HG02798 (cell line): Measurements from ENCODE around the gene MMS22L.

Experiments
- ATAC-seq: cut with Tn5 transposase; IDR thresholded peaks from one replicate; pipeline ENCODE4 v1.9.1; 2021; ENCODE audit warnings: mild to moderate bottlenecking; ENCODE audit not compliant: unreplicated experiment, poor library complexity

Gene MMS22L

GRCh38 chr6:97095311-97095850, 187.6 kb downstream of the MMS22L start:
- ATAC-seq = no peak

- no peak for ATAC-seq
Measured at GRCh38 chr6:97094376-97094775, 188.6 kb downstream of the MMS22L start.

- ATAC-seq = no peak
Measured at GRCh38 chr6:97092673-97093305, 190.2 kb downstream of the MMS22L start.
